Neural progenitor cell (in vitro differentiated cells): Measurements from ENCODE around the gene DLX1. TPM values are rescaled to one million over a fixed set of nuclear protein-coding genes. Genes with fewer than 3 reads are reported as not detected.

Source experiments
- DNase-seq: peaks from one replicate; pipeline ENCODE4 v3.0.0-alpha.2; 2016; ENCODE audit warnings: low spot score
- H2AFZ ChIP-seq: fragments of 200-600 bp; sonication (generic); replicated peaks from 2 replicates; pipeline ENCODE4 v1.6.1; 2016; ENCODE audit warnings: antibody characterized with exemption
- H3F3A ChIP-seq: fragments of 200-600 bp; sonication (generic); 2 replicates; pipeline ENCODE4 v1.6.1; 2016; ENCODE audit warnings: antibody characterized with exemption, low read depth
- H3K27ac ChIP-seq: fragments of 200-600 bp; sonication (generic); 2 replicates; pipeline ENCODE4 v1.5.1; 2016; ENCODE audit warnings: mild to moderate bottlenecking
- H3K27me3 ChIP-seq: fragments of 200-600 bp; sonication (generic); 2 replicates; pipeline ENCODE4 v1.6.1; 2016; ENCODE audit warnings: mild to moderate bottlenecking, moderate library complexity
- H3K36me3 ChIP-seq: fragments of 200-600 bp; sonication (generic); 2 replicates; pipeline ENCODE4 v1.5.1; 2016
- H3K4me1 ChIP-seq: fragments of 200-600 bp; sonication (generic); 2 replicates; pipeline ENCODE4 v1.6.1; 2016; ENCODE audit warnings: mixed run types
- H3K4me2 ChIP-seq: fragments of 200-600 bp; sonication (generic); 2 replicates; pipeline ENCODE4 v1.6.1; 2016
- H3K4me3 ChIP-seq: fragments of 200-600 bp; sonication (generic); 2 replicates; pipeline ENCODE4 v1.5.1; 2016
- H3K79me2 ChIP-seq: fragments of 200-600 bp; sonication (generic); 2 replicates; pipeline ENCODE4 v1.6.1; 2016; ENCODE audit warnings: low read depth
- H3K9ac ChIP-seq: fragments of 200-600 bp; sonication (generic); 2 replicates; pipeline ENCODE4 v1.6.1; 2016
- H3K9me3 ChIP-seq: fragments of 200-600 bp; sonication (generic); 2 replicates; pipeline ENCODE4 v1.5.1; 2016; ENCODE audit warnings: low read depth
- H4K20me1 ChIP-seq: fragments of 200-600 bp; sonication (generic); 2 replicates; pipeline ENCODE4 v1.6.1; 2016; ENCODE audit warnings: low read depth
- H3K27ac Mint-ChIP-seq: 3 replicates; pipeline ENCODE4 v1.8.0; 2021; ENCODE audit warnings: mixed read lengths
- H3K27me3 Mint-ChIP-seq: 2 replicates; pipeline ENCODE4 v1.8.0; 2022; ENCODE audit warnings: low read depth, mild to moderate bottlenecking, inconsistent platforms, moderate library complexity, mixed read lengths; ENCODE audit not compliant: insufficient read depth
- H3K36me3 Mint-ChIP-seq: 3 replicates; pipeline ENCODE4 v1.8.0; 2021; ENCODE audit warnings: mixed read lengths
- H3K4me1 Mint-ChIP-seq: 3 replicates; pipeline ENCODE4 v1.8.0; 2021; ENCODE audit warnings: mixed read lengths
- H3K4me3 Mint-ChIP-seq: 3 replicates; pipeline ENCODE4 v1.8.0; 2021; ENCODE audit warnings: mild to moderate bottlenecking, moderate library complexity, mixed read lengths
- H3K9me3 Mint-ChIP-seq: 3 replicates; pipeline ENCODE4 v1.8.0; 2020; ENCODE audit warnings: mixed read lengths
- EZH2 ChIP-seq: fragments of 200-600 bp; sonication (generic); IDR thresholded peaks from 2 replicates; pipeline ENCODE4 v1.6.1; 2017; ENCODE audit warnings: antibody characterized with exemption, mild to moderate bottlenecking, moderate library complexity
- EZH2phosphoT487 ChIP-seq: fragments of 200-600 bp; sonication (generic); IDR thresholded peaks from 2 replicates; pipeline ENCODE4 v1.6.1; 2017; ENCODE audit warnings: antibody characterized with exemption
- total RNA-seq: library from RNA; depleted of rRNA; stranded (reverse); fragments of >200 nt; gene quantifications from 2 replicates; pipeline ENCODE4 v1.2.3, GENCODE V29; 2015; ENCODE audit warnings: low replicate concordance
- TF ChIP-seq, protein P1 (sequence below): fragments of 200-600 bp; sonication (generic); IDR thresholded peaks from 2 replicates; pipeline ENCODE4 v1.5.1; 2017; ENCODE audit warnings: antibody characterized with exemption, mild to moderate bottlenecking

The DLX1 gene
- total RNA-seq, 1 donor from 2014 or later = not detected

DNA sequence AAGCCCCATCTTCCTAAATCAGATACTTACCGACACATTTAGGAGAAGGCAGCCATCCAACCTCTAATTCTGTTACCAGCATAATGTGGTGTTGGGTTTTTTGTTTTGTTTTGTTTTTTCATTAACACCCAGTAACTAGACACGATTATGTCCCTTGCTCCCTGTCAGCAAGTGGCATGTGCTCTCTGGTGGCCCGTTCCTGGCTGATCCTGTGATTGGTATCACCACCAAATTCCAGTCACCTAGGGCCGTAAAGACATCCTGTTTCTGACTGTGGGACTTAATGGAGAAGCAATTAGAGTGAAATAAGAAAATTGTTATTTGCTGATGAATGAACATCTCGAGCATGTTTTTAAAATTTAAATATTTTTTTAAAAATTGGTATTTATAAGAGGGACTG lies 5.9 kb upstream of the DLX1 start:
- H3K4me3 ChIP-seq = no peak overlapping the region
- peaks cover 17% of the 10 kb centered on the region for H3F3A ChIP-seq
- Mint-ChIP-seq H3K27me3 (peaks cover 65% of the 10 kb centered on the region), H3K27ac (no peak overlapping the region), H3K36me3 (peaks cover 3% of the 10 kb centered on the region), H3K4me1 (peaks cover 30% of the 10 kb centered on the region), H3K4me3 (no peak overlapping the region), H3K9me3 (peaks cover 3% of the 10 kb centered on the region)
- H3K4me1 ChIP-seq = peaks cover 6% of the 10 kb centered on the region
- H3K4me2 ChIP-seq = no peak overlapping the region
- no peaks in the 10 kb centered on the region for H3K9me3 ChIP-seq
- H3K27me3 ChIP-seq = peaks cover 100% of the 10 kb centered on the region
- H4K20me1 ChIP-seq = peaks cover 60% of the 10 kb centered on the region
- H3K27ac ChIP-seq = no peak overlapping the region
- H2AFZ ChIP-seq = no peak overlapping the region
- DNase-seq = no peak
- no peak overlapping the region for H3K9ac ChIP-seq
- H3K36me3 ChIP-seq = no peaks in the 10 kb centered on the region
- H3K79me2 ChIP-seq = no peaks in the 10 kb centered on the region
- TF ChIP-seq EZH2 = no peak
- no peak for TF ChIP-seq EZH2phosphoT487
- TF ChIP-seq, protein P1, sequence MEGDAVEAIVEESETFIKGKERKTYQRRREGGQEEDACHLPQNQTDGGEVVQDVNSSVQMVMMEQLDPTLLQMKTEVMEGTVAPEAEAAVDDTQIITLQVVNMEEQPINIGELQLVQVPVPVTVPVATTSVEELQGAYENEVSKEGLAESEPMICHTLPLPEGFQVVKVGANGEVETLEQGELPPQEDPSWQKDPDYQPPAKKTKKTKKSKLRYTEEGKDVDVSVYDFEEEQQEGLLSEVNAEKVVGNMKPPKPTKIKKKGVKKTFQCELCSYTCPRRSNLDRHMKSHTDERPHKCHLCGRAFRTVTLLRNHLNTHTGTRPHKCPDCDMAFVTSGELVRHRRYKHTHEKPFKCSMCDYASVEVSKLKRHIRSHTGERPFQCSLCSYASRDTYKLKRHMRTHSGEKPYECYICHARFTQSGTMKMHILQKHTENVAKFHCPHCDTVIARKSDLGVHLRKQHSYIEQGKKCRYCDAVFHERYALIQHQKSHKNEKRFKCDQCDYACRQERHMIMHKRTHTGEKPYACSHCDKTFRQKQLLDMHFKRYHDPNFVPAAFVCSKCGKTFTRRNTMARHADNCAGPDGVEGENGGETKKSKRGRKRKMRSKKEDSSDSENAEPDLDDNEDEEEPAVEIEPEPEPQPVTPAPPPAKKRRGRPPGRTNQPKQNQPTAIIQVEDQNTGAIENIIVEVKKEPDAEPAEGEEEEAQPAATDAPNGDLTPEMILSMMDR = no peak

DNA sequence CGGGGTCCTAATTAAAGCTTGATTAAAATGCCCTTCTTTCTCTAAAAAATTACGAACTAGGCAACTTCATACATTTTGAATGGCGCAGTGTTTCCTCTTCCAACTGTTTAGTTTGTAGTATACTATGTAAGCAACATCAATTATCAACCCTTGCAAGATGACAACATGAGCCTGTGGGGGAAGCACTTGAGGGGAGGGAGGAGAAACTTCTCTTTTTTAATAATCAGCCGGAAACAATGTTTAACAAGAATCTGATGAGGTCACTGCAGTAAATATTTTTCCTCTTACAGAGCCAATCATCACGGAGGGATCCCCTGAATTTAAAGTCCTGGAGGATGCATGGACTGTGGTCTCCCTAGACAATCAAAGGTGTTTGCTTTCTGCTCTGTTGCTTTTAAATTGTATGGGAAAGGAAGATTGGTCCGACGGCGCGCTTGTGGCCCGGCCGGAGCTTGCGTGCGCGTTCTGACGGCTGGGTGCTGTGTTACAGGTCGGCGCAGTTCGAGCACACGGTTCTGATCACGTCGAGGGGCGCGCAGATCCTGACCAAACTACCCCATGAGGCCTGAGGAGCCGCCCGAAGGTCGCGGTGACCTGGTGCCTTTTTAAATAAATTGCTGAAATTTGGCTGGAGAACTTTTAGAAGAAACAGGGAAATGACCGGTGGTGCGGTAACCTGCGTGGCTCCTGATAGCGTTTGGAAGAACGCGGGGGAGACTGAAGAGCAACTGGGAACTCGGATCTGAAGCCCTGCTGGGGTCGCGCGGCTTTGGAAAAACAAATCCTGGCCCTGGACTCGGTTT lies 5.3 kb upstream of the DLX1 start:
- DNase-seq = peak; percentile 38
- Mint-ChIP-seq H3K9me3 (peaks cover 3% of the 10 kb centered on the region), H3K27me3 (peaks cover 70% of the 10 kb centered on the region), H3K4me3 (peak overlapping the region; percentile 65), H3K36me3 (peaks cover 3% of the 10 kb centered on the region), H3K4me1 (peaks cover 30% of the 10 kb centered on the region), H3K27ac (no peak overlapping the region)
- no peaks in the 10 kb centered on the region for H3K79me2 ChIP-seq
- peaks cover 66% of the 10 kb centered on the region for H4K20me1 ChIP-seq
- peaks cover 7% of the 10 kb centered on the region for H3K4me1 ChIP-seq
- no peak overlapping the region for H3K4me3 ChIP-seq
- H3F3A ChIP-seq = peaks cover 23% of the 10 kb centered on the region
- H3K9me3 ChIP-seq = no peaks in the 10 kb centered on the region
- no peak overlapping the region for H3K27ac ChIP-seq
- TF ChIP-seq EZH2phosphoT487 = peak; percentile 93
- TF ChIP-seq, protein P1 = no peak
- peak; percentile 84 for TF ChIP-seq EZH2
- H3K36me3 ChIP-seq = no peaks in the 10 kb centered on the region
- no peak overlapping the region for H2AFZ ChIP-seq
- H3K27me3 ChIP-seq = peaks cover 100% of the 10 kb centered on the region
- no peak overlapping the region for H3K9ac ChIP-seq
- H3K4me2 ChIP-seq = no peak overlapping the region

DNA sequence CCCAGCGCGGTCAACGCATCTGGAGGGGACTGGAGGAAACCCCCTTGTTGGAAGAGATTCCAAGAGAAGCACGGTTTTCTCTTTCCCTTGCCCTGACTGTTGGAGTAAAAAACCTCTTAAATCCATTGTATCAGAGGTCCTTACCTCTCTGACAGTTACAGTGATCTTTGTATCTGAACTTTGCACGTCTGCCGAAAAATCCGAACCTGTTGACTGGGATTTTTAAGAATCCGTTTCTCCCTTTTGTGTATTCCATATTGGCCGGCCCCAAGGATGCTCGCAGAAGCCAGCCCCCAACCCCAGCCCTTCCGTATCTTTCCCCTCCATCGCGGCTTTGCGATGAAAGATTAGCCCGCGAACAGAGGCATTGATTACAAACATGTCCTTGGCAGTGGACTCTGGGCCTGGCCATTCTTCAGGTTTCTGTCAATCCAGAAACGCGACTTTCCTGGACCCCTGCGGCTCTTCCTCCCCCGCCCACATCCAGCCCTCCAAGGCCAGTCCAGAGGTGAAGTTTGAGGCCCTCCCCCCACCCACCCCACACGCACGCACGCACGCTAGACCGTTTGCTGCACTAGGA lies 4.6 kb upstream of the DLX1 start:
- no peak overlapping the region for H3K4me2 ChIP-seq
- H3K36me3 Mint-ChIP-seq = peaks cover 3% of the 10 kb centered on the region

More for the DNA sequence above, 4.6 kb upstream of the DLX1 start:
- Mint-ChIP-seq H3K27me3 (peaks cover 77% of the 10 kb centered on the region), H3K27ac (no peak overlapping the region), H3K4me1 (peaks cover 32% of the 10 kb centered on the region), H3K4me3 (no peak overlapping the region), H3K9me3 (peaks cover 3% of the 10 kb centered on the region)
- TF ChIP-seq EZH2phosphoT487 (peak; percentile 23), EZH2 (peak; percentile 42)
- TF ChIP-seq, protein P1 = no peak
- peak; percentile 37 for DNase-seq
- Histone ChIP-seq H3K79me2 (no peaks in the 10 kb centered on the region), H2AFZ (no peak overlapping the region), H3K4me1 (peaks cover 10% of the 10 kb centered on the region), H3K9me3 (no peaks in the 10 kb centered on the region), H4K20me1 (peaks cover 70% of the 10 kb centered on the region), H3K9ac (no peak overlapping the region), H3K4me3 (no peak overlapping the region), H3K27me3 (peaks cover 100% of the 10 kb centered on the region), H3K27ac (no peak overlapping the region), H3K36me3 (no peaks in the 10 kb centered on the region), H3F3A (peaks cover 24% of the 10 kb centered on the region)
